Mucosa of stomach (tissue), 1 donor: ENCODE data around the gene NPEPL1.
"Not testable (repeated sequence)": the region's sequence is repeated elsewhere in the genome, so short reads cannot be mapped to it uniquely, and the experiment has no call there.

Source experiments
- H3K27me3 ChIP-seq: one replicate; pipeline ENCODE4 v1.7.0; 2013; ENCODE audit warnings: mild to moderate bottlenecking, low read length; ENCODE audit not compliant: control insufficient read depth, insufficient read depth
- H3K36me3 ChIP-seq: one replicate; pipeline ENCODE4 v1.7.0; 2013; ENCODE audit warnings: low read length; ENCODE audit not compliant: control insufficient read depth, insufficient read depth
- H3K4me1 ChIP-seq: one replicate; pipeline ENCODE4 v1.7.0; 2013; ENCODE audit warnings: mild to moderate bottlenecking, low read length; ENCODE audit not compliant: control insufficient read depth, insufficient read depth
- H3K4me3 ChIP-seq: one replicate; pipeline ENCODE4 v1.7.0; 2013; ENCODE audit warnings: low read length
- H3K9ac ChIP-seq: one replicate; pipeline ENCODE4 v1.7.0; 2013; ENCODE audit warnings: mild to moderate bottlenecking, low read length, moderate library complexity
- H3K9me3 ChIP-seq: one replicate; pipeline ENCODE4 v1.7.0; 2013; ENCODE audit warnings: mild to moderate bottlenecking, low read length, moderate library complexity; ENCODE audit not compliant: control insufficient read depth
- donor health status: Pancreatic carcinoma.

The NPEPL1 gene

GRCh38 chr20:58755766-58756449 lies 63.3 kb downstream of the NPEPL1 start:
- H3K9ac ChIP-seq = no peak overlapping the region
- H3K4me3 ChIP-seq = no peak overlapping the region
- H3K27me3 ChIP-seq = no peaks in the 10 kb centered on the region
- H3K36me3 ChIP-seq = no peaks in the 10 kb centered on the region
- H3K9me3 ChIP-seq = no peaks in the 10 kb centered on the region
- no peaks in the 10 kb centered on the region for H3K4me1 ChIP-seq

GRCh38 chr20:58756450-58756775 lies 63.8 kb downstream of the NPEPL1 start:
- no peaks in the 10 kb centered on the region for H3K36me3 ChIP-seq
- no peak overlapping the region for H3K4me3 ChIP-seq
- no peaks in the 10 kb centered on the region for H3K9me3 ChIP-seq
- H3K9ac ChIP-seq = no peak overlapping the region
- H3K4me1 ChIP-seq = no peaks in the 10 kb centered on the region
- H3K27me3 ChIP-seq = no peaks in the 10 kb centered on the region

GRCh38 chr20:58757647-58758046 lies 65.0 kb downstream of the NPEPL1 start:
- H3K36me3 ChIP-seq, H3K4me1 ChIP-seq, H3K9me3 ChIP-seq, H3K4me3 ChIP-seq, H3K9ac ChIP-seq, H3K27me3 ChIP-seq: not testable (repeated sequence)

- no peaks in the 10 kb centered on the region for H3K9me3 ChIP-seq
- H3K4me3 ChIP-seq = no peak overlapping the region
- no peaks in the 10 kb centered on the region for H3K4me1 ChIP-seq
- H3K9ac ChIP-seq = no peak overlapping the region
- no peaks in the 10 kb centered on the region for H3K27me3 ChIP-seq
- no peaks in the 10 kb centered on the region for H3K36me3 ChIP-seq
Measured at GRCh38 chr20:58759947-58760346, 67.3 kb downstream of the NPEPL1 start.

- Histone ChIP-seq H3K27me3 (no peaks in the 10 kb centered on the region), H3K36me3 (no peaks in the 10 kb centered on the region), H3K4me1 (no peaks in the 10 kb centered on the region), H3K4me3 (no peak overlapping the region), H3K9me3 (no peaks in the 10 kb centered on the region), H3K9ac (no peak overlapping the region)
Measured at GRCh38 chr20:58760856-58761255, 68.3 kb downstream of the NPEPL1 start.

GRCh38 chr20:58762120-58762519 lies 69.5 kb downstream of the NPEPL1 start:
- no peak overlapping the region for H3K4me3 ChIP-seq
- H3K9me3 ChIP-seq = no peaks in the 10 kb centered on the region
- no peaks in the 10 kb centered on the region for H3K27me3 ChIP-seq
- no peak overlapping the region for H3K9ac ChIP-seq
- H3K36me3 ChIP-seq = no peaks in the 10 kb centered on the region
- H3K4me1 ChIP-seq = no peaks in the 10 kb centered on the region

GRCh38 chr20:58763076-58763475 lies 70.5 kb downstream of the NPEPL1 start:
- H3K4me3 ChIP-seq = no peak overlapping the region
- no peaks in the 10 kb centered on the region for H3K27me3 ChIP-seq
- no peaks in the 10 kb centered on the region for H3K9me3 ChIP-seq
- H3K9ac ChIP-seq = no peak overlapping the region
- no peaks in the 10 kb centered on the region for H3K4me1 ChIP-seq
- H3K36me3 ChIP-seq = no peaks in the 10 kb centered on the region
